GDM1 (cell line): ENCODE measurements around the gene KCNJ8.
"Not testable (repeated sequence)": the region's sequence is repeated elsewhere in the genome, so short reads cannot be mapped to it uniquely, and the experiment has no call there.

Experiments
- DNase-seq: peaks from one replicate; lab custom pipeline; 2025; lab: John Stamatoyannopoulos, UW

The KCNJ8 gene

GRCh38 chr12:21774358-21775132, at the start of gene KCNJ8:
TSS of gene KCNJ8 (minus strand) at chr12:21774706. CDS start at chr12:21773616, 1,090 bp downstream.
- no peak for DNase-seq

DNA sequence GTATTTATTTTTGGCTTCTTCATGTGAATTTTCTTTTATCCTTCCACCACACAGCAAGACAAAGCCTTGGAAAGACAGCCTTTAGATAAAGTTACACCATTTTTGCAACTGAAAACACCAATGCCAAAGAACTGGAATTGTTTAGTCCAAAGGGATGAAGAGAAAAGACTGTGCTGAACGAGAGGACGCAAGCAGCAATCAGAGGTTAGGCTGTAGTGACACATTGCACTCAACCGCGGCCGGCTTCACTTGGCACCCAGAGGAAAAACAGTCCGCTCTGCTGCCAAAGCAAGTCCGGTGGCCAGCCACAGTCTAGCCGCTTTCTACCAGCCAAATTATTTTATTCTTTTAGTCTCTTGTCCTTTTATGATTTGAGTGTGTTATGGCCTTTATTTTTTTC, 49.1 kb upstream of the KCNJ8 start:
- no peak for DNase-seq

DNA sequence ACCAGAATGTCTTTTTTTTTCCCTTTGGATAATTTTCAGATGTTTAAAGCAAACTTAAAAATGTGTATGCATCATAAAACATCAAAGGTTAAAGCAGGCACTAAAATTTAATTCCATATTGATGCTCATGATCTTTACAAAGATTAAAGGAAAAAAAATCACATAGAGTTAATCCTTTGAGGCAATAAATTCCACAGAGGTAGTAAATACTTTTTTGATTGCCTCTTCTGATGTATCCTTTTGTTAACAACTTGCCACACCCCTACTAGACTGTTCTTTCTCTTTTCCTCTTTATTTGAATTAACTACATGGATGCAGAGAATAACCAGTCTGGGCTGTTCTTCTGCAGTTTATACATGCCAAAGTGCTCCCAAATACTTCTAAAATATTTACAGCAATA, 45.2 kb upstream of the KCNJ8 start:
- DNase-seq: no peak

- DNase-seq: no peak
These were observed 44.7 kb upstream of the KCNJ8 start for GRCh38 chr12:21819236-21819635.

GRCh38 chr12:21818627-21819026, 44.1 kb upstream of the KCNJ8 start:
- DNase-seq: no peak

GRCh38 chr12:21815306-21816062, 41.0 kb upstream of the KCNJ8 start:
- no peak for DNase-seq

GRCh38 chr12:21814814-21815213, 40.3 kb upstream of the KCNJ8 start:
- no peak for DNase-seq

- no peak for DNase-seq
These were observed 39.8 kb upstream of the KCNJ8 start for GRCh38 chr12:21814327-21814726.

- DNase-seq: no peak
These were observed 39.2 kb upstream of the KCNJ8 start for GRCh38 chr12:21813751-21814150.

DNA sequence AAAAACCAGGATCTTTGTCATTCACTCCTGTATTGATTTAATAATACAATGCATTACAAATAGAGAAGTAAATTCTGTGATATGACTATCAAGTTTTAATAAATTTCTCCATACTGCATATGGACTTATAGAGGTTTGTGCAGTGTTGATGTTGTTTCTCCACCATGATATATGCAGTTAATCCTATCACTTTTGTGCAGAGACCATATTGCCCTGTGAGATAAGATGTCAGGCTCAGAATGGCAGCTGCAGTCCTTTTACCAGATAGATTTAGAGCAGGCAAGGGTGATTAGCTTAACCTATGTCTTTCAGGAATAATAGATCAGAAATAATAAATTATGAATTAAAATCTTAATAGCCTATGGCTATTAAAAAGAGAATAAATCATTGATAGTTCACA, 38.6 kb upstream of the KCNJ8 start:
- no peak for DNase-seq

- not testable (repeated sequence) for DNase-seq
These were observed 37.8 kb upstream of the KCNJ8 start for GRCh38 chr12:21812340-21812739.

- no peak for DNase-seq
These were observed 34.6 kb upstream of the KCNJ8 start for GRCh38 chr12:21809100-21809499.

DNA sequence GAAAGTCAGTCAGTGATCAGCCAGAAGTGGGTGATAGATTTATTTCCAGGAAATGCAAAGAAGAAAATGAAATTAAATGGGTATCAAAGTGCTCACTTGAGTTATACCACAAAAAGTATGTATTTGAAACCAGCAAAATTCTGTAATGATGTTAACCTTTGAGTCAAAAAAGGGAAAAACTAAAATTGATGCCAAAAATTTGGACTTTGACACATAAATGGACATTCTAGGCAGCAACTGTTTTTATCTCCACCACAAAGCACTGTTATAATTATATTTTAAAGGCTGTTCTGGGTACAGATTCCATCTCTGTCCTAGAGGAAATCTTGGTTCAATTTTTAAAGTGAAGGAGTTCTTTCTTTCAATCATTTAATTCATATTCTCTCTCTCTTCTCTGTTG, 31.7 kb upstream of the KCNJ8 start:
- no peak for DNase-seq

GRCh38 chr12:21801522-21802288, 27.2 kb upstream of the KCNJ8 start:
- DNase-seq: no peak

DNA sequence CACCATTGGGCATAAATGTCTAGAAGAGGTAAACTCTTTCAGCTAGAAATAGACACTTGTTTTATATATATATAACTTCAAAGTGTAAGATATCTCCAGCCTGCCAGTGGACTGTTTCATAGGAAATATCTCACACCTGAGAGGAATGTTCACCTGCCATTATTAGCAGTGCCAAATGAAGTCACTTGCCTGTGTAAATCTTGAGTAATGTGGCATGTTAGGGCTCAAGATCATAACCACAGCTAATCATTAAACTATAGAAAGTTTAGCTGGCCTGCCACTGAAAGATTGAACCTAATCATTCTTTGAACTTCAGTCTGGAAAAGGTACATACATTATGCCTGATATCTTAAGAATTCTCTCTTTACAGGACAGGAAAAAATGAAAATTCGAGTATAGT, 25.5 kb upstream of the KCNJ8 start:
- no peak for DNase-seq

DNA sequence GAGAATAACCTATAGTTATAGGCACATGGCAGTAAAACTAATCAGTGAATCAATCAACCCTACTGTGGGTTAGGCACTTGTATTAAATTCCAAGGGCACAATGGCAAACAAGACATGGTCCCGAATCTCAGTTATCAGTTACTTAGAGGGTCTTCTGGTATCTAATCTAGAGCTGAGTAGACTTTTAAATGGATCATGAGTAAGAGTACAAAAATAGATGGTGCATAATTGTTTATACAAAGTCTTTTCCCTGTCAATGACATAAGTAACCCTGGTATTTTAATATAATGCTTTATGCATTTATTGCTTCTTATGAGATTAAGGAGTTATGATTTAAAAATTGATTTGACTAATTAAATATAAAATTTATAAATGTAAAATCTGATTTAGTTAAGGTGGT, 23.0 kb upstream of the KCNJ8 start:
- DNase-seq: no peak

DNA sequence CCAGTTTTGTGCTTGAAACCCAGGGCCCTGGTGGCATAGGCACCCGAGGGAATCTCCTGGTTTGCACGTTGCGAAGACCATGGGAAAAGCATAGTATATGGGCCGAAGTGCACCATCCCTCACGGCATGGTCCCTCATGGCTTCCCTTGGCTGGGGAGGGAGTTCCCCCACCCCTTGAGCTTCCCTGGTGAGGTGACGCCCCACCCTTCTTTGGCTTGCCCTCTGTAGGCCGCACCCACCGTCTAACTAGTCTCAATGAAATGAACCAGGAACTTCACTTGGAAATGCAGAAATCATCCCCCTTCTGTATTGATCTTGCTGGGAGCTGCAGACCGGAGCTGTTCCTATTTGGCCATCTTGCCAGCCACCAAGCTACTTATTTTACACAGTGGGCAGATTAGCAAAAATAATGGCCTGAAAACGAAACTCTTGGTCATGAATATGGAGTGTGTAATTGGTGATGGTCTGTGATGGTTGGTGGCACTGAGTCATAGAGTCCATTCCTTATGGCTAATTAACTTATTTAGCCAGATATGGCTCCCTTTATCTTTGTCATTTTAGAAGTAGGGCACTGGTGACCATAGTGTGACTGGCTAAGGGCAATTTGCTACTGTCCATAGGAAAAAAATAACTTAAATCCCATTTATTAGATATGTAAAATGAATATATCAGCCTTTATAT, 21.3 kb upstream of the KCNJ8 start:
- DNase-seq: no peak

DNA sequence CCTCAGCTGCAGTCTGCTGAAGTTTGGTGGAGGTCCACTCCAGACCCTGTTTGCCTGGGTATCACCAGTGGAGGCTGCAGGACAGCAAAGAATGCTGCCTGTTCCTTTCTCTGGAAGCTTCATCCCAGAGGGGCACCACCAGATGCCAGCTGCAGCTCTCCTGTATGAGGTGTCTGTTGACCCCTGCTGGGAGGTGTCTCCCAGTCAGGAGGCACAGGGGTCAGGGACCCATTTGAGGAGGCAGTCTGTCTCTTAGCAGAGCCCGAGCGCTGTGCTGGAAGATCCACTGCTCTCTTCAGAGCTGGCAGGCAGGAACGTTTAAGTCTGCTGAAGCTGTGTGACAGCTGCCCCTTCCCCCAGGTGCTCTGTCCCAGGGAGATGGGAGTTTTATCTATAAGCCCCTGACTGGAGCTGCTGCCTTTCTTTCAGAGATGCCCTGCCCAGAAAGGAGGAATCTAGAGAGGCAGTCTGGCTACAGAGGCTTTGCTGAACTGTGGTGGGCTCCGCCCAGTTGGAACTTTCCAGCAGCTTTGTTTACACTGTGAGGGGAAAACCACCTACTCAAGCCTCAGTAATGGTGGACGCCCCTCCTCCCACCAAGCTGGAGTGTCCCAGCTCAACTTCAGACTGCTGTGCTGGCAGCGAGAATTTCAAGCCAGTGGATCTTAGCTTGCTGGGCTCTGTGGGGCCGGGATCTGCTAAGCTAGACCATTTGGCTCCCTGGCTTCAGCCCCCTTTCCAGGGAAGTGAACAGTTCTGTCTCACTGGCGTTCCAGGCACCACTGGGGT, 20.5 kb upstream of the KCNJ8 start:
- DNase-seq: not testable (repeated sequence)

DNA sequence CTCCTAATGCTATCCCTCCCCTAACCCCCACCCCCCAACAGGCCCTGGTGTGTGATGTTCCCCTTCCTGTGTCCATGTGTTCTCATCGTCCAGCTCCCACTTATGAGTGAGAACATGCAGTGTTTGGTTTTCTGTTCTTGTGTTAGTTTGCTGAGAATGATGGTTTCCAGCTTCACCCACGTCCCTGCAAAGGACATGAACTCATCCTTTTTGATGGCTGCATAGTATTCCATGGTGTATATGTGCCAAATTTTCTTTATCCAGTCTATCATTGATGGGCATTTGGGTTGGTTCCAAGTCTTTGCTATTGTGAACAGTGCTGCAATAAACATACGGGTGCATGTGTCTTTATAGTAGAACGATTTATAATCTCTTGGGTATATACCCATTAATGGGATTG, 15.2 kb upstream of the KCNJ8 start:
- DNase-seq: not testable (repeated sequence)

GRCh38 chr12:21788089-21788983, 13.8 kb upstream of the KCNJ8 start:
- DNase-seq: no peak
